SK-N-MC (cell line): Measurements from ENCODE around the gene CD83.

Experiments used
- EZH2 ChIP-seq: fragments of 200-600 bp; sonication (generic); IDR thresholded peaks from one replicate; pipeline ENCODE4 v1.6.1; 2017; ENCODE audit warnings: antibody characterized with exemption
- FOXP2 ChIP-seq: optimal IDR thresholded peaks from 2 replicates; pipeline ENCODE3; 2011; ENCODE audit warnings: mild to moderate bottlenecking, moderate library complexity; ENCODE audit not compliant: insufficient read depth; ENCODE audit errors: extremely low read length, control extremely low read depth
- POLR2AphosphoS5 ChIP-seq: IDR thresholded peaks from 2 replicates; pipeline ENCODE4 v1.6.1; 2012; ENCODE audit warnings: mild to moderate bottlenecking, low read depth, low read length, borderline replicate concordance

DNA sequence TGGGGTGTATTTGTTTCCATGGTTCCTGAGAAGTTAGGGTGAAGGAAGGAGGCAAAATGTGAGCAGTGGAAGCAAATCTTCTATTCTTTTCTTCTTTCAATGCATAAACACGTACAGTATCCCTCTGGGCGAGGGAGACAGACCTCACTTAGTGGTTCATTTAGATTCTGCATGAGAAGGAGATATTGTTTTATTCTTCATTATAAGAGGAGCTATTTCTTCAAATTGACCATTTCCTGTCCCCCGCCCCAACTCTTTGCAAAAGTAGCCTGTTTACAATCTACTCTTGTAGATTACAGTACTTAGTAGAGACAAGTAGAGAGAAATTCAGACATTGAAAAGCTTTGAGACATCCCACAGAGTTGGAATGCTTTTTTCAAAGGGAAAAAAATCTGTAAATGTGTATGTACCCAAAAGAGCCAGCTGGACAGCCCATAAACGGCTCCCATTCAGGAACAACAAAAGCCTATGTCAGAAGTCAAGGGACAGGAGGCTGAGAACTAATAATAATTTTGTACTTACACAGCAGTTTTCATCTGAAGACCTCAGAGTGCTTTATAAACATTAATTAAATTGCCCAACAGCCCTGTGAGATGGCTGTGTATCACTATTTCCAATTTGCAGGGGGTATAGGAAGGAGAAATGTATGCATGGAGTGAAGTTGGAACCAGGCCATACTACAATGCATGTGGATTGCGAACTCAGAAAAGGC lies 23.9 kb downstream of the CD83 start:
- TF ChIP-seq POLR2AphosphoS5 (peak; percentile 41; the same call in 1 of the 2 replicates), EZH2 (no peak), FOXP2 (no peak)
